CD4-positive, alpha-beta T cell treated with Interleukin-12 subunit alpha and Interleukin-12 subunit beta, for 1 hour (primary cell): ENCODE results near the gene NPIPA1.
"Not testable (repeated sequence)": the region's sequence is repeated elsewhere in the genome, so short reads cannot be mapped to it uniquely, and the experiment has no call there.

Experiments
- DNase-seq: peaks from one replicate; pipeline ENCODE4 v3.0.0-alpha.2; 2020

NPIPA1 gene

GRCh38 chr16:14930971-14931370, 6.3 kb upstream of the NPIPA1 start:
- DNase-seq = not testable (repeated sequence)

- not testable (repeated sequence) for DNase-seq
Measured at GRCh38 chr16:14932581-14933375, 4.5 kb upstream of the NPIPA1 start.

DNA sequence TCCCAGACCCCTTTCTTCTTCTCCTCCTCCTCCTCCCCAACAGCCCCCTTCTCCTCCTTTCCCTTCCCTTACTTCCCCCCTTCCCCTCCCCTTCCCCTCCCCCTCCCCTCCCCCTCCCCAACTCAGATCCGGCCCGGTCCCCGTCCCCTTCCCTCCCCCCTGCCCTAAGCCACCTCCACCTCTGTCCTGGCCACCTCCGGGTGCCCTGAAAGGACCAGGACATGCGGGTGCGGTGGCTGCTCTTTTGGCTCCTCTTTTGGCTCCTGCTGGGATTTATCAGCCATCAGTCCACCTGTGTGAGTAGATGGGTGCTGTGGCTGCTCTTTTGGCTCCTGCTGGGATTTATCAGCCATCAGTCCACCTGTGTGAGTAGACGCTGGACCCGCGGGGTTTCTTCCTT, 751 bp downstream of the NPIPA1 start:
- not testable (repeated sequence) for DNase-seq

DNA sequence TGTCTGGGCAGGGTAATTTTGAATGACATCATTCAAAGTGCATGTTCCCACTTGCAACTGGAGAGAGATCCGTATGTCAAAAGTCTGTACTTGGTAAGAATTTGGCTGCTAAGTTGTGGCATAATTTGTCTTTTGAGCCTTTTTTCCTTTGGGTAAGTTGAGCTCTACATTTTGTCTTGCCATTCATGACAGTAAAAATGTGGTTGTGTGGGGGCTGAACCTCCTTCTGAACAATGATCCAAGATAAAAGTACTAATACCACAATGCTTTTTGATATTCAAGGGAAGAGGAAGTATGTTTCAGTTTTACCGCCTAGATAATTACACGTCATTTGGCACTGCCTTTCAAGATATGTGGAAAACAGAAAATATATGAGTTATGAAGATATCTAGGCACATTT, 5.4 kb downstream of the NPIPA1 start:
- DNase-seq = not testable (repeated sequence)

DNA sequence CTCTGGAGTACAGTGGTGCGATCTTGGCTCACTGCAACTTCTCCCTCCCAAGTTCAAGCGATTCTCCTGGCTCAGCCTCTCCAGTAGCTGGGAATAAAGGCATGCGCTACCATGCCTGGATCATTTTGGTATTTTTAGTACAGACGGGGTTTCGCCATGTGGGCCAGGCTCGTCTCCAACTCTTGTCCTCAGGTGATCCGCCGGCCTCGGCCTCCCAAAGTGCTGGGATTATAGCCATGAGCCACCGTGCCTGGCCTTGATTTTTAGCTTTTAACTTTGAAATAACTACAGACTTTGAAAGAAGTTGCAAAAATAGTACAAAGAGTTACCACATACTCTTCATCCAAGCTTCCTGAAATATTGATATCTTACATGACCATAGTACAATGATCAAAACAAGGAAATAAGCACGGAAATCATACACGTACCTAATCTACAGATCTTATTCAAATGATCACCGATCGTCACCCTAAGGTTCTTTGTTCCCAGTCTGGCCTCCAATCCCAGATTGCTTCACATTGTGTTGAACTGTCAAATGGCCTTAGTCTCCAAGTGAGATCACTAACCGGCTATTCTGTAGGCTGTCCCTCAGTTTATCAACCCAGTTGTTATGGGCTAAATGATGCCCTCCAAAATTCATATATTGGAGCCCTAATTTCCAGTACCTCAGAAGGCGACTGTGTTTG, 18.4 kb downstream of the NPIPA1 start:
- no peak for DNase-seq

DNA sequence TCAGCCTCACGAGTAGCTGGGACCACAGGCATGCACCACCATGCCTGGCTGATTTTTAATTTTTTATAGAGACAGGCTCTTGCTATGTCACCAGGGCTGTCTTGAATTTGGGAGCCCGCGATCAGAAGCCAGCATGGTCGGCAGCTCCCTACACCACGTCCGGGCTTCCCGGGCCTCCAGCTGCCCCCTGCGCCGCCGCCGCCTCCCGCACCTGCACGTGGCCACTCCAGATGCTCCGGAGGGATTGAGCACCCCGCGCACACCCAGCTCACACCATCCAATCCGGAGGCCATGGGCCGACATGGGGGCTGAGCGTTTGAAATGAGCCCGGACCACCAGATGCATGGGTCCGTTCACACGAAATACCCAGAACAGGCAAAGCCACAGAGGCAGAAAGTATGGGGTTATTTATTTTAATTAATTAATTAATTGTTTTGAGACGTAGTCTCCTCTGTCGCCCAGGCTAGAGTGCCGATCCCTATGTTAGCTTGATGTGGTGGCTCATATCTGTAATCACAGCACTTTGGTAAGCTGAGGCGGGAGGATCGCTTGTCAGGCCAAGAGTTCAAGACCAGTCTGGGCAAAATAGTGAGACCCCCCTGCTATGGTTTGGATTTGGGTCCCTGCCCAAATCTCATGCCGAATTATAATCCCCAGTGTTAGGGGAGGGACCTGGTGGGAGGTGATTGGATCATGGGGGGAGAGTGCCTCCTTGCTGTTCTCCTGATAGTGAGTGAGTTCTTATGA, 20.5 kb downstream of the NPIPA1 start:
- no peak for DNase-seq

- DNase-seq = no peak
Measured at GRCh38 chr16:14958323-14958600, 21.0 kb downstream of the NPIPA1 start.

GRCh38 chr16:14958970-14959369, 21.7 kb downstream of the NPIPA1 start:
- no peak for DNase-seq

DNA sequence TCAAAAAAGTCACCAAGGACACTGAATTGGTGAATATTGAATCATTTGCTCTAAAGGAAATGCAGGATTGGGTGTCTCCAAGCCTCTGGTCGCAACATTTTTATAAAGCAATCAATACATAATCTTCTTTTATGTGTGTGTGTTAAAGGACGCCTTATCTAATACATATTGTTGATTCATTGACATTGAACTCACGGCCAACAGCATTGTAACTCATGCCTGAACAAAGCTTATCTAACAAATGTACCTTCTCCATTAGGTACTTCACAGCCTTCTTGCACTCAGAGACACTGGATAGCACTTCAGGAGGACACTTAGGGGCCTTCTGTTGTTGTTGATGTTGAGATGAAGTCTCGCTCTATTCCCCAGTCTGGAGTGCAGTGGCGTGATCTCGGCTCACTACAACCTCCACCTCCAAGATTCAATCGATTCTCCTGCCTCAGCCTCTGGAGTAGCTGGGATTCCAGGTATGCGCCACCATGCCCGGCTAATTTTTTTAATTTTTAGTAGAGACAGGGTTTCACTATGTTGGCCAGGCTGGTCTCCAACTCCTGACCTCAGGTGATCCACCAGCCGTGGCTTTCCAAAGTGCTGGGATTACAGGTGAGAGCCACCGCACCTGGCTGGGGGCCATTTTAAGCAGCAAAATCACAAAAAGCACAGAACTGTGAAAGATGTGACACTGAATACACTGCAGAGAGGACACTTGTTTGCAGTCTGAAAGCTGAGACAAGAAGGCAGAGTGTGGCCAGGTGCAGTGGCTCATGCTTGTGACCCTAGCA, 24.4 kb downstream of the NPIPA1 start:
- DNase-seq = no peak

DNA sequence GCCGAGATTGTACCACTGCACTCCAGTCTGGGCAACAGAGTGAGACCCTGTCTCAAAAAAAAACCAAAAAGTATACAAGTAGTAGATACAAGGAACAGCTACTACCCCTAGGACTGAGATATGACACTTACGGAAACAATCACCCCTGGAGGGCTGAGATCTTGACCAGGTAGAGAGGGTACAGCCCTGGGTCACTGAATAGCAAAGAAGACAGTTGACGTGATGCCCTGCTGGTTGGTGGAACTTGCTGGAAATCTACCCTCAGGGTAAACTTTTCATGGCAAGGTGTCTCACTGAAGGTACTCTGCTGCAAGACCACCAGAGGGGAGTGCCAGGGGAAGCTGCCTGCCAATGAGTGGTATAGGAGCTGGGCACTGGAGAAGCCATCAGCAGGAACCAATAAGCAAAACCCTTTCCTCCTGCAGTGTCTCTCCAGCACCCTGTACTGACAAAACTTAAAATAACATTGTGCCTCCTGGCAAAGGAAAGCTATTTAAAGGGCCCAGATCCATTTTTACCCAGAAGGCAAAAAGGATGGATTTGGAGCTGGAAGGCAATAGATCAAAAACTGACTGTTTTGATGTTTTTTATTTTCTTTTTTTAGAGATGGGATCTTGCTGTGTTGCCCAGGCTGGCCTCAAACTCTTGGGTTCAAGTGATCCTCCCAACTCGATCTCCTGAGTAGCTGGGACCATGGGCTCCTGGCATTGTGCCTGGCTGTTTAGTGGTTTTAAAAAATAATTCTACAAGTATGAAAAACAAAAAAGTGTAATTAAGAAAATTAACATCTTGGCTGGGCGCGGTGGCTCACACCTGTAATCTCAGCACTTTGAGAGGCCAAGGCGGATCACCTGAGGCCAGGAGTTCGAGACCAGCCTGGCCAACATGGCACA, 26.3 kb downstream of the NPIPA1 start:
- no peak for DNase-seq

- no peak for DNase-seq
Measured at GRCh38 chr16:14965328-14965727, 28.1 kb downstream of the NPIPA1 start.

- not testable (repeated sequence) for DNase-seq
Measured at GRCh38 chr16:14969795-14970194, 32.6 kb downstream of the NPIPA1 start.

- not testable (repeated sequence) for DNase-seq
Measured at GRCh38 chr16:14971621-14972228, 34.5 kb downstream of the NPIPA1 start.

GRCh38 chr16:14973785-14974322, 36.6 kb downstream of the NPIPA1 start:
- DNase-seq = not testable (repeated sequence)

- DNase-seq = not testable (repeated sequence)
Measured at GRCh38 chr16:14974331-14974655, 37.0 kb downstream of the NPIPA1 start.

- peak; percentile 99 for DNase-seq
Measured at GRCh38 chr16:14974656-14975417, 37.6 kb downstream of the NPIPA1 start, which contains the start of gene PDXDC1. Gene PDXDC1 (plus strand): TSS chr16:14975026. CDS start chr16:14975200, 174 bp downstream.

DNA sequence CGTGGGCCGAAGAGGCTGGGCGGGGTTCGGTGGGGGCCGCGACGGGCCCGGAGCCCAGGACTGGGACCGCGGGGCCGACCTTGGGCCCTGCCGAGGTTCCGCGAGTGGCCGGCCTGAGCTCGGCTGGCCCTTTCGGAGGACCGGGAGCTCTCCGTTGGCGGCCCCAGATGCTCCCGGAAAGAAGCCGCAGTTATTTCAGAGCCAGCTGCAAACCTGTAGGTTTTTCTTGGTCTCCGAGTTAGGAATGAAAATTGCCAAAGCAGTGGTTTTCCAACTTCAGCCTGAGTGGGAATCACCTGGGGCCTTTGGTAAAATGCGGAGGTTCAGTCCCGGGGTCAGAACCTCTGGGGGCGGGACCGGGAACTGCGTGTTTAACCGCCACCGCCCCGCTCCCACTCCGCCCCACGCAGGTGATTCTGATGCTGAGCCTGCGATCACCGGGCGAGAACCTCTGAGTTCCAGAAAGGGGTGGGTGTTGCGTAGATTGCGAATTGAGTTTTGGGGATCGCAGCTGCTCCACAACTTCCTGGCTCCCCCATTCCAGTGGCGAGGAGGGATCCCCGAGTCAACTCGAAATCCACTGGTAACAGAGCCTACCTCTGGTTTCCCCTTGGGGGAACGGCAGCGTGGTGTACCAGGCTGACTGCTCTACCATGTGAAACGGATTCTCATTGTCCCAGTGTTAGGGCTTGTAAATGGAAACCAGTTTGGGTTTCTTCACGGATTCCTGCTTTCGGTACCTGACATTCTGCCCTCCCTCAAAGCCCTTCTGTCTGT, 38.4 kb downstream of the NPIPA1 start:
- DNase-seq = peak; percentile 74

GRCh38 chr16:14976971-14977736, 39.9 kb downstream of the NPIPA1 start:
- DNase-seq = not testable (repeated sequence)

- not testable (repeated sequence) for DNase-seq
Measured at GRCh38 chr16:14978281-14978680, 41.0 kb downstream of the NPIPA1 start.
